SH-SY5Y (cell line): ENCODE results near the gene HOXC5.

Experiments used
- GATA2 ChIP-seq: IDR thresholded peaks from 2 replicates; pipeline ENCODE4 v1.6.1; 2011; ENCODE audit warnings: mild to moderate bottlenecking, low read depth, low read length
- GATA3 ChIP-seq: IDR thresholded peaks from 2 replicates; pipeline ENCODE4 v1.6.1; 2011; ENCODE audit warnings: low read depth, mild to moderate bottlenecking, low read length, moderate library complexity

Gene HOXC5

GRCh38 chr12:54054742-54055194 lies 21.9 kb downstream of the HOXC5 start:
- TF ChIP-seq GATA3 (no peak), GATA2 (no peak)

- no peak for TF ChIP-seq GATA2
- TF ChIP-seq GATA3, result no peak
These were observed 22.7 kb downstream of the HOXC5 start for GRCh38 chr12:54055552-54055951.

- TF ChIP-seq GATA3, result no peak
These were observed 23.3 kb downstream of the HOXC5 start for GRCh38 chr12:54056110-54056509.

- TF ChIP-seq GATA2 (no peak), GATA3 (no peak)
These were observed 25.4 kb downstream of the HOXC5 start for GRCh38 chr12:54058128-54058768.

- no peak for TF ChIP-seq GATA3
- no peak for TF ChIP-seq GATA2
These were observed 26.8 kb downstream of the HOXC5 start for GRCh38 chr12:54059668-54060067.

- TF ChIP-seq GATA3 (no peak), GATA2 (no peak)
These were observed 27.5 kb downstream of the HOXC5 start for GRCh38 chr12:54060174-54060974.

GRCh38 chr12:54060975-54061778 lies 28.3 kb downstream of the HOXC5 start:
- TF ChIP-seq GATA3 (no peak), GATA2 (no peak)

- no peak for TF ChIP-seq GATA2
- TF ChIP-seq GATA3, result no peak
These were observed 32.8 kb downstream of the HOXC5 start for GRCh38 chr12:54065677-54066076.

- TF ChIP-seq GATA2 (no peak), GATA3 (no peak)
These were observed 33.6 kb downstream of the HOXC5 start for GRCh38 chr12:54066408-54066807.

GRCh38 chr12:54068418-54069070 lies 35.7 kb downstream of the HOXC5 start:
- TF ChIP-seq GATA3 (no peak), GATA2 (no peak)

- TF ChIP-seq GATA3, result peak; percentile 68
- TF ChIP-seq GATA2, result peak; percentile 81
These were observed 39.1 kb downstream of the HOXC5 start for GRCh38 chr12:54071942-54072341.

GRCh38 chr12:54074308-54074707 lies 41.5 kb downstream of the HOXC5 start:
- TF ChIP-seq GATA2 (peak; percentile 74), GATA3 (peak; percentile 59)

GRCh38 chr12:54075409-54075808 lies 42.6 kb downstream of the HOXC5 start:
- TF ChIP-seq GATA3 (no peak), GATA2 (no peak)

GRCh38 chr12:54075974-54076373 lies 43.1 kb downstream of the HOXC5 start:
- TF ChIP-seq GATA2 (no peak), GATA3 (no peak)

- TF ChIP-seq GATA3, result no peak
- TF ChIP-seq GATA2, result no peak
These were observed 49.6 kb downstream of the HOXC5 start for GRCh38 chr12:54082397-54082892.
